T-cell (primary cell): ENCODE measurements around the gene FAM187B. TPM values are rescaled to one million over a fixed set of nuclear protein-coding genes. Genes with fewer than 3 reads are reported as not detected.
"Not testable (repeated sequence)": the region's sequence is repeated elsewhere in the genome, so short reads cannot be mapped to it uniquely, and the experiment has no call there.

Source experiments
- ATAC-seq, 4 experiments: fragments of 200-7000 bp in 3 of 4; fragments of 150-1000 bp in 1 of 4; cut with Tn5 transposase; replicated peaks in 1 of 4; 1 replicate in 3 of 4; 2 replicates in 1 of 4; pipeline ENCODE4 v1.10.0; 2021; ENCODE audit warnings: moderate library complexity in 3 of 4, mild to moderate bottlenecking in 2 of 4, moderate number of reproducible peaks in 1 of 4
- CTCF ChIA-PET, 2 donors: fragments of 300-600 bp; sonication (Branson Sonifier 250); formaldehyde crosslinking; loops; one replicate each; lab custom pipeline; 2022; ENCODE audit warnings: antibody characterized with exemption in 2 of 2; lab: Charles Lee
- POLR2A ChIA-PET, 2 donors: fragments of 300-600 bp; sonication (Branson Sonifier 250); formaldehyde crosslinking; loops; one replicate each; lab custom pipeline; 2022; ENCODE audit warnings: antibody characterized with exemption in 2 of 2; lab: Charles Lee
- DNase-seq, 35 experiments: peaks; one replicate each; pipeline versions ENCODE4 v3.0.0 to v3.0.0-alpha.2; 2013 to 2023
- H3K27ac ChIP-seq: one replicate; pipeline ENCODE4 v1.5.1; 2013; ENCODE audit warnings: low read length
- H3K27me3 ChIP-seq, 2 experiments: replicated peaks in 1 of 2; 1 replicate in 1 of 2; 2 replicates in 1 of 2; pipeline versions ENCODE4 v1.6.1 to v1.7.0; 2013; ENCODE audit warnings: low read length in 1 of 2, mixed read lengths in 1 of 2; ENCODE audit not compliant: control insufficient read depth in 2 of 2, insufficient read depth in 2 of 2; ENCODE audit errors: extremely low read depth in 1 of 2
- H3K36me3 ChIP-seq, 2 donors: 1 replicate in 1 of 2; 2 replicates in 1 of 2; pipeline versions ENCODE4 v1.6.1 to v1.7.0; 2013; ENCODE audit warnings: low read length in 1 of 2; ENCODE audit not compliant: control insufficient read depth in 2 of 2, insufficient read depth in 1 of 2; ENCODE audit errors: extremely low read depth in 1 of 2
- H3K4me1 ChIP-seq, 2 experiments: 1 replicate in 1 of 2; 2 replicates in 1 of 2; pipeline versions ENCODE4 v1.6.1 to v1.7.0; 2013; ENCODE audit warnings: low read length in 2 of 2, mixed read lengths in 1 of 2; ENCODE audit not compliant: insufficient read depth in 2 of 2, control insufficient read depth in 1 of 2; ENCODE audit errors: extremely low read depth in 1 of 2
- H3K4me3 ChIP-seq, 2 donors: 1 replicate in 1 of 2; 2 replicates in 1 of 2; pipeline versions ENCODE4 v1.5.1 to v1.7.0; 2013; ENCODE audit warnings: mild to moderate bottlenecking in 2 of 2, low read length in 1 of 2, moderate library complexity in 1 of 2; ENCODE audit not compliant: control insufficient read depth in 1 of 2; ENCODE audit errors: extremely low read depth in 1 of 2
- H3K9me3 ChIP-seq: 2 replicates; pipeline ENCODE4 v1.7.0; 2013
- H3K27ac Mint-ChIP-seq, 2 donors: one replicate each; pipeline ENCODE4 v1.8.0; 2020 to 2021; ENCODE audit warnings: mild to moderate bottlenecking in 2 of 2, mixed read lengths in 2 of 2
- H3K27me3 Mint-ChIP-seq, 2 donors: one replicate each; pipeline ENCODE4 v1.8.0; 2021 to 2022; ENCODE audit warnings: mixed read lengths in 2 of 2
- H3K36me3 Mint-ChIP-seq: one replicate; pipeline ENCODE4 v1.8.0; 2021; ENCODE audit warnings: mixed read lengths
- H3K4me1 Mint-ChIP-seq, 3 donors: one replicate each; pipeline ENCODE4 v1.8.0; 2020 to 2022; ENCODE audit warnings: mixed read lengths in 3 of 3, mild to moderate bottlenecking in 1 of 3
- H3K4me3 Mint-ChIP-seq, 3 donors: one replicate each; pipeline ENCODE4 v1.8.0; 2020 to 2022; ENCODE audit warnings: mild to moderate bottlenecking in 3 of 3, mixed read lengths in 3 of 3, moderate library complexity in 3 of 3
- H3K9me3 Mint-ChIP-seq, 3 donors: one replicate each; pipeline ENCODE4 v1.8.0; 2020 to 2022; ENCODE audit warnings: mixed read lengths in 3 of 3
- WGBS: methylation state at CpG from one replicate; pipeline ENCODE4 v1.1.5; 2013; ENCODE audit warnings: missing lambda C conversion rate; ENCODE audit not compliant: insufficient coverage; 5-methylcytosine and 5-hydroxymethylcytosine counted together
- total RNA-seq, 35 experiments: library from RNA in 6 of 35; stranded (reverse) in 6 of 35; fragments of 120-200 nt in 1 of 35; gene quantifications; one replicate each; pipeline versions ENCODE4 v1.2.1 to v1.2.4 and lab custom pipeline; 2013 to 2026

The FAM187B gene
- total RNA-seq, 5 donors from 2014 or later (not counting 1 experiment from before 2014, with no cell fraction given), result not detected

- peak overlapping the region; percentile 91 to 98 for H3K27ac Mint-ChIP-seq
- DNase-seq, result peak in 27 of 35 experiments; percentile 16 to 72 (median 32)
- H3K36me3 Mint-ChIP-seq, result peaks cover 19% of the 10 kb centered on the region
- Histone ChIP-seq H3K27me3 (no peaks in the 10 kb centered on the region), H3K9me3 (peaks cover 3% of the 10 kb centered on the region), H3K36me3 (no peaks in the 10 kb centered on the region), H3K4me3 (no peak overlapping the region), H3K27ac (peak overlapping the region; percentile 57), H3K4me1 (peaks cover 8 to 13% of the 10 kb centered on the region in 2 experiments)
- H3K9me3 Mint-ChIP-seq, result peaks cover 8 to 20% (median 20%) of the 10 kb centered on the region in 3 donors
- H3K27me3 Mint-ChIP-seq, result peaks cover 0 to 2% of the 10 kb centered on the region in 2 donors
- CTCF ChIA-PET, result interaction anchor here (0.6 to 1.0 kb wide), 2 partner anchors 10 to 218 kb away, joined by 3 read pairs; no protein-coding TSS in a partner anchor
- ATAC-seq, result peak; percentile 94 to 98 (median 94)
- peak overlapping the region; percentile 48 to 50 (median 49) for H3K4me3 Mint-ChIP-seq
- WGBS, result no CpG with 5 or more reads among the region's 1 CpG
- H3K4me1 Mint-ChIP-seq, result peaks cover 34 to 47% (median 43%) of the 10 kb centered on the region in 3 donors
- POLR2A ChIA-PET, result interaction anchor here in 1 of 2 donors (0.6 to 0.8 kb wide), 2 partner anchors 30 to 63 kb away, joined by 3 to 6 read pairs; no protein-coding TSS in a partner anchor
Observed at GRCh38 chr19:35240327-35240726, 11.8 kb upstream of the FAM187B start.

GRCh38 chr19:35239597-35239996, 11.1 kb upstream of the FAM187B start:
- ATAC-seq, result peak in 1 of 4 experiments; percentile 5
- Mint-ChIP-seq H3K36me3 (peaks cover 16% of the 10 kb centered on the region), H3K4me1 (peaks cover 34 to 49% (median 43%) of the 10 kb centered on the region in 3 donors), H3K4me3 (peak overlapping the region in 1 of 3 donors; percentile 48), H3K9me3 (peaks cover 8 to 20% (median 20%) of the 10 kb centered on the region in 3 donors), H3K27ac (peak overlapping the region; percentile 91 to 98)
- POLR2A ChIA-PET, H3K4me3 ChIP-seq, H3K9me3 ChIP-seq, DNase-seq, H3K27me3 ChIP-seq, H3K27me3 Mint-ChIP-seq, H3K36me3 ChIP-seq: not testable (repeated sequence)
- Histone ChIP-seq H3K4me1 (peaks cover 8 to 13% of the 10 kb centered on the region in 2 experiments), H3K27ac (peak overlapping the region; percentile 57)
- CTCF ChIA-PET, result interaction anchor here in 1 of 2 donors (1.0 kb wide), 1 partner anchor 11 kb away, joined by 3 read pairs; no protein-coding TSS in a partner anchor
- no CpG with 5 or more reads among the region's 1 CpG for WGBS

GRCh38 chr19:35236638-35237400, 8.3 kb upstream of the FAM187B start:
- no peak overlapping the region for H3K4me3 ChIP-seq
- H3K4me3 Mint-ChIP-seq, result no peak overlapping the region
- DNase-seq, result peak in 7 of 35 experiments; percentile 21 to 54 (median 38)
- peak overlapping the region in 1 of 2 donors; percentile 66 for H3K27ac Mint-ChIP-seq
- H3K36me3 ChIP-seq, result no peaks in the 10 kb centered on the region
- H3K9me3 ChIP-seq, result peaks cover under 1% of the 10 kb centered on the region
- peaks cover 3 to 12% (median 11%) of the 10 kb centered on the region in 3 donors for H3K9me3 Mint-ChIP-seq
- peaks cover 11% of the 10 kb centered on the region for H3K36me3 Mint-ChIP-seq
- H3K27ac ChIP-seq, result no peak overlapping the region
- H3K27me3 ChIP-seq, result no peaks in the 10 kb centered on the region
- no CpG with 5 or more reads among the region's 6 CpGs for WGBS
- peaks cover 34 to 47% (median 43%) of the 10 kb centered on the region in 3 donors for H3K4me1 Mint-ChIP-seq
- peaks cover 8 to 13% of the 10 kb centered on the region in 2 experiments for H3K4me1 ChIP-seq
- ChIA-PET POLR2A (no interaction called here), CTCF (interaction anchor here in 1 of 2 donors (0.6 to 1.3 kb wide), 2 partner anchors 49 to 258 kb away, joined by 3 to 4 read pairs; no protein-coding TSS in a partner anchor)
- no peaks in the 10 kb centered on the region for H3K27me3 Mint-ChIP-seq
- ATAC-seq, result peak in 1 of 4 experiments; percentile 30

- no peaks in the 10 kb centered on the region for H3K27me3 Mint-ChIP-seq
- Histone ChIP-seq H3K4me1 (peaks cover 0 to 6% of the 10 kb centered on the region in 2 experiments), H3K9me3 (no peaks in the 10 kb centered on the region), H3K27ac (no peak overlapping the region), H3K27me3 (peaks cover 0 to 2% of the 10 kb centered on the region in 2 experiments), H3K36me3 (no peaks in the 10 kb centered on the region), H3K4me3 (no peak overlapping the region)
- ChIA-PET CTCF (no interaction called here), POLR2A (interaction anchor here in 1 of 2 donors (0.5 kb wide), 1 partner anchor 10 kb away, joined by 4 read pairs; no protein-coding TSS in a partner anchor)
- peaks cover 0 to 3% (median 0%) of the 10 kb centered on the region in 3 donors for H3K9me3 Mint-ChIP-seq
- 50% methylated on average over 2 of the region's 5 CpGs for WGBS
- no peaks in the 10 kb centered on the region for H3K36me3 Mint-ChIP-seq
- peak in 1 of 35 experiments; percentile 4 for DNase-seq
- no peak overlapping the region for H3K4me3 Mint-ChIP-seq
- H3K27ac Mint-ChIP-seq, result no peak overlapping the region
- H3K4me1 Mint-ChIP-seq, result peaks cover 9 to 12% (median 11%) of the 10 kb centered on the region in 3 donors
- no peak for ATAC-seq
Observed at GRCh38 chr19:35232912-35233311, 4.4 kb upstream of the FAM187B start.

- Histone ChIP-seq H3K9me3 (no peaks in the 10 kb centered on the region), H3K27ac (no peak overlapping the region), H3K4me1 (peaks cover 0 to 6% of the 10 kb centered on the region in 2 experiments), H3K36me3 (no peaks in the 10 kb centered on the region), H3K27me3 (peaks cover 0 to 2% of the 10 kb centered on the region in 2 experiments), H3K4me3 (no peak overlapping the region)
- Mint-ChIP-seq H3K36me3 (no peaks in the 10 kb centered on the region), H3K27ac (no peak overlapping the region), H3K4me1 (peaks cover 8 to 9% (median 8%) of the 10 kb centered on the region in 3 donors), H3K4me3 (no peak overlapping the region), H3K27me3 (no peaks in the 10 kb centered on the region), H3K9me3 (peaks cover 0 to 3% (median 0%) of the 10 kb centered on the region in 3 donors)
- ChIA-PET POLR2A (interaction anchor here in 1 of 2 donors (0.6 kb wide), 1 partner anchor 136 kb away, joined by 3 read pairs; no protein-coding TSS in a partner anchor), CTCF (no interaction called here)
- 91% methylated on average over 13 of the region's 14 CpGs for WGBS
- DNase-seq, result peak in 1 of 35 experiments; percentile 11
- ATAC-seq, result no peak
Observed at GRCh38 chr19:35231956-35232645, 3.6 kb upstream of the FAM187B start.

DNA sequence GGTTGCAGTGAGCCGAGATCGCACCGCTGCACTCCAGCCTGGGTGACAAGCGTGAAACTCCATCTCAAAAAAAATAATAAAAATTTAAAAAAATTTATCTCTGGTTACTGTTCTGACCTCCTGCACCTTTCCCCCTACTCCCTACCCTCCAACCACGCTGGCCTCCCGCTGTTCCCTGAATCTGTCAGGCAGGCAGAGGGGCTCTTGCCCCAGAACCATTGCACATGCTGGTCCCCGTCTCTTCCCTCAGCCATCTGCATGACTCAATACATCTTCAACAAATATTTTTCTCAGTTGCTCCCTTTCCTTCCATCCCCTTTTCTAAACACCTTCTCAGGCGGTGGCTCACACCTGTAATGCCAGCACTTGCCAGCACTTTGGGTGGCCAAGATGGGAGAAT, 1.1 kb upstream of the FAM187B start:
- H3K36me3 Mint-ChIP-seq, result no peaks in the 10 kb centered on the region
- ATAC-seq (no peak), DNase-seq (no peak)
- no peak overlapping the region for H3K27ac Mint-ChIP-seq
- no peaks in the 10 kb centered on the region for H3K27me3 Mint-ChIP-seq
- H3K4me3 Mint-ChIP-seq, result no peak overlapping the region
- H3K9me3 Mint-ChIP-seq, result no peaks in the 10 kb centered on the region
- H3K4me1 Mint-ChIP-seq, result peaks cover 0 to 12% (median 8%) of the 10 kb centered on the region in 3 donors
- POLR2A ChIA-PET, result no interaction called here
- Histone ChIP-seq H3K9me3 (no peaks in the 10 kb centered on the region), H3K27me3 (peaks cover 0 to 2% of the 10 kb centered on the region in 2 experiments), H3K4me1 (peaks cover 0 to 9% of the 10 kb centered on the region in 2 experiments), H3K27ac (no peak overlapping the region), H3K36me3 (no peaks in the 10 kb centered on the region), H3K4me3 (no peak overlapping the region)
- CTCF ChIA-PET, result no interaction called here
- 97% methylated on average over 8 of the region's 8 CpGs for WGBS
